DMS 273 treated with DMSO at 0.1 percent for 48 hours (cell line): ENCODE data around the gene IZUMO1.

ENCODE experiments used
- DNase-seq: peaks from one replicate; lab custom pipeline; 2025; lab: John Stamatoyannopoulos, UW

IZUMO1 gene

GRCh38 chr19:48757089-48757675 is 10.5 kb upstream of the IZUMO1 start:
- DNase-seq: no peak

- DNase-seq: no peak
Observed at GRCh38 chr19:48756686-48757085, 10.0 kb upstream of the IZUMO1 start.

GRCh38 chr19:48756212-48756611 is 9.5 kb upstream of the IZUMO1 start:
- DNase-seq: no peak

- DNase-seq: no peak
Observed at GRCh38 chr19:48755787-48756186, 9.1 kb upstream of the IZUMO1 start.

GRCh38 chr19:48755084-48755641 is 8.5 kb upstream of the IZUMO1 start, which contains the start of gene FGF21:
Gene FGF21 (plus strand): TSS chr19:48755524. CDS start chr19:48756237, 713 bp downstream.
- no peak for DNase-seq

- DNase-seq: no peak
Observed at GRCh38 chr19:48752496-48753365, 6.0 kb upstream of the IZUMO1 start, which contains the start of gene FUT1. Gene FUT1 (minus strand): TSS chr19:48752641. CDS start chr19:48751281, 1,360 bp downstream.

- no peak for DNase-seq
Observed at GRCh38 chr19:48751845-48752495, 5.3 kb upstream of the IZUMO1 start.

- no peak for DNase-seq
Observed at GRCh38 chr19:48750771-48751504, 4.2 kb upstream of the IZUMO1 start.

GRCh38 chr19:48750351-48750750 is 3.6 kb upstream of the IZUMO1 start:
- no peak for DNase-seq

- DNase-seq: no peak
Observed at GRCh38 chr19:48749571-48750198, 3.0 kb upstream of the IZUMO1 start.

GRCh38 chr19:48746110-48746509 is 599 bp downstream of the IZUMO1 start:
- DNase-seq: no peak

GRCh38 chr19:48745208-48745995 is 1.3 kb downstream of the IZUMO1 start:
- DNase-seq: peak; percentile 43

- DNase-seq: no peak
Observed at GRCh38 chr19:48742096-48742495, 4.6 kb downstream of the IZUMO1 start.

- no peak for DNase-seq
Observed at GRCh38 chr19:48741129-48741999, 5.3 kb downstream of the IZUMO1 start.

GRCh38 chr19:48740164-48740972 is 6.3 kb downstream of the IZUMO1 start, which contains the start of gene RASIP1:
Gene RASIP1 (minus strand): TSS chr19:48740610. CDS start chr19:48740282, 328 bp downstream.
- DNase-seq: no peak

- peak; percentile 43 for DNase-seq
Observed at GRCh38 chr19:48739404-48740163, 7.1 kb downstream of the IZUMO1 start.

GRCh38 chr19:48738557-48739403 is 7.9 kb downstream of the IZUMO1 start:
- DNase-seq: peak; percentile 82
